AG09309 (cell line): ENCODE results near the gene MTURN.

Experiments
- DNase-seq: peaks from one replicate; pipeline ENCODE4 v3.0.0-alpha.2; 2010; ENCODE audit warnings: low read depth
- H3K4me3 ChIP-seq: 2 replicates; pipeline ENCODE4 v1.5.1; 2011; ENCODE audit warnings: mild to moderate bottlenecking, low read depth, low read length, moderate library complexity; ENCODE audit not compliant: control insufficient read depth
- CTCF ChIP-seq: IDR thresholded peaks from 2 replicates; pipeline ENCODE4 v1.5.1; 2011; ENCODE audit warnings: mild to moderate bottlenecking, low read depth, low read length, inconsistent platforms; ENCODE audit not compliant: insufficient read depth, control insufficient read depth; ENCODE audit errors: missing control alignments

Gene MTURN

GRCh38 chr7:30181736-30182522 is 47.1 kb downstream of the MTURN start:
- DNase-seq, result no peak

GRCh38 chr7:30182814-30183213 is 48.0 kb downstream of the MTURN start:
- DNase-seq, result no peak
- TF ChIP-seq CTCF, result no peak
- no peak overlapping the region for H3K4me3 ChIP-seq

More at GRCh38 chr7:30181736-30182522, 47.1 kb downstream of the MTURN start:
- H3K4me3 ChIP-seq, result no peak overlapping the region
- no peak for TF ChIP-seq CTCF

DNA sequence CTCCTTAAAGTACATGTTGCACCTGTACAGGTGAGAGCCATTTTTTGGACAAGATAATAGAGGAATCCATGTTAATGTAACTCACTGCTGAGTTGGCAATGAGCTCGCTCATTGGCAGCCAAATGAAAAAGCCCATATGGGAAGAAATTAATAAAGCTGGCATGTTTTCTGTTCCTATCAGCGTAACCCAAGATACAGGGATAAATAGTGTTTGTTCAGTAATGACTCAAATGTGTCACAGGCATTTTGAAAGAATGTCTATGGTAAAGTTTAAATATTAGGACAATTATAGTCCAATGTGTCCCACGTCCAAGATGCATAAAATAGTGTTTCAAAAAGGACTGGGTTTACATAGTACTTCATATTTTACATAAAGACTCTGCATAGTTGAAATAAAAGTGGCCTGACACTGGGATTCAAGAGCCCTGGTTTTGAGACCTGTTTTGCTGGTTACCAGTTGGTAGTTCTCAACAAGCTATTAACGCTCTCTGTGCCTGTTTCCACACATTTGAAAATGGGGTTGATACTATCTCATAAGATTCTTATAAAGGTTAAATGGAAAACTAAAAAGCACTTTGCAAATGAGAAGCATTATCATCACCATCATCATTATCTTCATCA is 49.1 kb downstream of the MTURN start:
- H3K4me3 ChIP-seq, result no peak overlapping the region
- no peak for DNase-seq
- TF ChIP-seq CTCF, result no peak

- no peak overlapping the region for H3K4me3 ChIP-seq
- DNase-seq, result no peak
Observed at GRCh38 chr7:30184791-30185487, 50.2 kb downstream of the MTURN start.

DNA sequence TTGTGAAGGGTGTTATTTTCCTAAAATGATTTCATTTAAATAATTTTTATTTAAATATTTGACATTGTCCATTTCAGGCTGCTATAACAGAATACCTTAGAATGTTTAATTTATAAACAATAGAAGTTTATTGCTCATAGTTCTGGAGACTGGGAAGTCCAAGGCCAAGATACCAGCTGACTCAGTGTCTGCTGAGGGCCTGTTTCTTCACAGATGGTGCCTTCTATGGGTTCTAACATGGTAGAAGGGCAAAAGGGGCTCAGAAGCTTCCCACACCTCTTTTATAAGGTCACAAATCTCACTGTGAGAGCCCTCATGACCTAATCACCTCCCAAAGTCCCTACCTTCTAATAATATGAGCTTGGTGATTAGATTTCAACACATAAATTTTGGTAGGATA is 50.7 kb downstream of the MTURN start:
- no peak for TF ChIP-seq CTCF
- H3K4me3 ChIP-seq, result no peak overlapping the region
- DNase-seq, result no peak

More at GRCh38 chr7:30184791-30185487, 50.2 kb downstream of the MTURN start:
- TF ChIP-seq CTCF, result no peak

GRCh38 chr7:30186725-30187124 is 51.9 kb downstream of the MTURN start:
- DNase-seq, result no peak
- TF ChIP-seq CTCF, result no peak
- H3K4me3 ChIP-seq, result no peak overlapping the region
